ENCODE results near the gene MTERF2.
A peak's percentile ranks its signal among the peaks of the same experiment; 100 is the strongest.

MTERF2 gene

GRCh38 chr12:106994579-106995220 lies 7.8 kb upstream of the MTERF2 start:
- no peak for DNase-seq (ENCODE audit: low read depth in 2 of 2)

GRCh38 chr12:106987846-106988245 lies 900 bp upstream of the MTERF2 start:
- DNase-seq (ENCODE audit: low read depth in 2 of 2), result no peak

- DNase-seq (ENCODE audit: low read depth in 2 of 2), result no peak
Observed at GRCh38 chr12:106986135-106986534, 811 bp downstream of the MTERF2 start.

DNA sequence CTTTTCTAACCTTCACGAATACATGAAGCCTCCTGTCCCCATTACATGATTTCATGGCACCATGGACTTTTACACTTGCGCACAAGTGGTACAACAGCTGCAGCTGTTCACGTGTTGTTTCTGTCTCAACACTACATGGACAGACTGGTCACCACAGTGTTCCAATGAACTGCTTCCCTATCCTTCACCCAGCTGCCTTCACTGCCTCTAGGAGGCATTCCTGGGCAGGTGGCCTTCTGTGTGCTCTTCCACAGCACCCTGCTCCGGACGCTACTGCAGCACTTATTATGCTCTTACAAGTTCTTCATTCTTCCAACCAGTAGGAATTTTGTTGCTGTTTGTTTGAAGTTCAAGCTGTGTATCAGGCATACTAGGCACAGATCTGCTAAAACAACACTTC lies 1.5 kb downstream of the MTERF2 start:
- DNase-seq (ENCODE audit: low read depth in 2 of 2), result no peak

- no peak for DNase-seq (ENCODE audit: low read depth in 2 of 2)
Observed at GRCh38 chr12:106984588-106985137, 2.3 kb downstream of the MTERF2 start.

DNA sequence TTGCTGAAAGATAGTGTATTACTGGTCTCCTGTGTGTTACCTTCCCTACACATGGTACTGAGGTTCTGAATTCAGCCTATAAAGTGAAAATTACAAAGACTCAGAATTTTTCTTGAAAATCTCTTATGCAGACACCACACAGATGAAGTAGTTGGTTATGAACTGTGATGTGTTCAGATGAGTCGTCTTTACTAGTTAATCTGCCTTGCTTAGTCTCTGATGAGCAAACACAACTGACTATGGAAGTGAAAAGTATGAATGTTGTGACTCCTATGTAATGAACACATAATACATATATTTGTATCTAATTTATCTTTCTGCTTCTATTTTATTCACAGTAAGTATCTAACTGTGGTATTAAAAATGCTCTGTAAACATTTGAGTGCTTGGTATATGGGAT lies 4.7 kb downstream of the MTERF2 start:
- no peak for DNase-seq (ENCODE audit: low read depth in 2 of 2)

DNA sequence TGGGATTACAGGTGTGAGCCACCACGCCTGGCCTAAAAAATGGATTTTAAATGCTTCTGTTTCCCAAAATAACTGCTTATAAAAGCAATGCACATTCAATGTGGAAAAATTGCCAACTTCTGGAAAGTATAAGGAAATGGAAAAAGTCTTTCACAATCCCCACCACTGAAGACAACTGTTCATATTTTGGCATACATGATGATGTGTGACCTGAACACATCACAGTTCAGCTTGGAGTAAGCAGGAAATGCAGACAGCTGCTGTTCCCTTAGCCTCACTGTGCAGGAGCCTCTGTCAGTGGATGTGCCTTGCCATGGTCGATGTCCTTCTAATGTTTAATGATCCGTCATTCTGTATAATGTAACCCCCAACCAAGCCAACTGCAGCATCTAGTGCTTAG lies 5.2 kb downstream of the MTERF2 start:
- no peak for DNase-seq (ENCODE audit: low read depth in 2 of 2)

DNA sequence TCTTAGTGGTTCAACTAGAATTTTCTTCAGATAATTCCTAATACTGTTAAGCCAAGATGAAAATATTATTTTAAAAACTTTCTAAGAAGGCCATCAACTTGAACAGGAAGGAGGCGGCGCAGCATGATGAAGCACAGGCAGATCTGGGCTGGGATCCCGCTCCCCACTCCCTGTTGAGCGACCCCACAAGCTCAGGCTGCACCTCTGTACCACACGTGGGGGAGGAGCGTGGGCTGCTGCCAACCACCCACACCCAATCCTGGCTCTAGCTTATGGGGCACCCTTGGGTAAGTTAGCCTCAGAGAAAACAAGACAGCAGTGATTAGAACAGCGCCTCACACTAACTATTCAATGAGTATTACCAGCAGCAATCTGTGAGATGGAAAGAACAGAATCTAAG lies 6.0 kb downstream of the MTERF2 start:
- DNase-seq (ENCODE audit: low read depth in 2 of 2), result no peak

DNA sequence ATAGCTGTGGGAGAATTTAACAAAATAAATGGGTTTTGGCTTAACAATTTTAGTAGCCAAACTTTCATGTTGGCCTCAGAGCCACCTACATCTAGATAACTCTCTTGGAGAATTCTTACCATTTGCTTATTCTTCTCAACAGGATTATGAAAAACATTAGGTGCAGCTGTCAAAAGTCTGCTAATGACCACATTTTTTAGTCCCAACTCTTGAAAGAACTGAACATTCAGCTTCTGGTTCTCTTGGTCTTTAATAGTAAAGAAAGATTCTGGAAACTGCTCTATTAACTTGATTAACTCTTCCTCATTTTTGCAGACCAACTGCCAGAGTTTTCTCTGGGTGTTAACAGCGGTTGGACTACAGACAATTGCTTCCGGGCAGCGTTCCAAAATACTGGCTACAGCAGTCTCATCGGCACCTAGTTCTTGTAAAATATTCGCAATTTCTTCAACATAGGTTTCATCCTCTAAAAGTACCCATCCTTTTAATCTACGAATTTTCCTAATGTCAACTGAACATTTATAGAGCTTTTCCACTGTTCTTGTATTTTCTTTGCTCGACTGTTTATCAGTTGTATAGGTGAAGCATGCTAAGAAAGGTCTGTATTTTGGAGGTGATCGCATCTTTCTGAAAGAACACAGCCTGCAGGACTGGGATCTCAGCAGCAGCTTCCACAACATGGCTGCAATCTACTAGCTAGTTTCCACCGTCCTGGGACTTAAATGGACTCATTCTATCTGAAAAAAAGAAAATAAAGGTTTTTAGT lies 8.7 kb downstream of the MTERF2 start:
- DNase-seq (ENCODE audit: low read depth in 2 of 2), result no peak

GRCh38 chr12:106976668-106977067 lies 10.3 kb downstream of the MTERF2 start:
- DNase-seq (ENCODE audit: low read depth in 2 of 2), result no peak

- no peak for DNase-seq (ENCODE audit: low read depth in 2 of 2)
Observed at GRCh38 chr12:106975993-106976658, 10.8 kb downstream of the MTERF2 start.

DNA sequence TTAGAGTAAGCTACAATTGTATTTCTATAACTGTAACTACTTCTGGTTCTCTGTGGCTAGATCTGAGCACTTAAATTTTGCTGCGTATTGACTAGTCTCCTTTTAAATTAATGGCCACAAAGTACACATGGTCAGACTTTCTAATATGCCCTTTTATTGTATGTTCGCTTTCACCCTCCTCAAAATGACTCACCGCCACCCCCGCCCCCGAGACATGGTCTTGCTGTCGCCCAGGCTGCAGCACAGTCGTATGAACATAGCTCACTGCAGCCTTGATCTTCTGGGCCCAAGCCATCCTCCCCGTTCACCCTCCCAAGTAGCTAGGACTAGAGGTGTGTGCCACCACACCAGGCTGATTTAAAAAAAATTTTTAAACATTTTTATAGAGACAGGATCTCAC lies 11.8 kb downstream of the MTERF2 start:
- no peak for DNase-seq (ENCODE audit: low read depth in 2 of 2)

DNA sequence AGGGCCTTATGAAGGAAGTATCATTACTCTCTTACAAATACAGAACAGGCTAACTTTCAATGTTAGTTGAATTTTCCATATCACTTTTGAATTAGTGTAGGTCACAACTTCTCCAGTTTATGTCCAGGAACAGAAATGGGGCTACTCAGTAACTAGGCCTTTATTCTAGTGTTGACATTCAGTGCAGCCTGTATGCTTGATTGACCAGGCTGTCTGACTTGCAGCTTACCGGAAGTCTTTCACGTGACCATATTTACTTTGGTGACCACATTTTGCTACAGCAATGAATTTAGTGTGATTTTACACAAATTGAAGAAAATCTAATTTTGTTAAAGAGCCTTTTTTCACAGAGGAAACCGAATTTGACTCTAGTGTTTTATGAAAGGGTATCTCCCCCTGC lies 12.4 kb downstream of the MTERF2 start:
- no peak for DNase-seq (ENCODE audit: low read depth in 2 of 2)

GRCh38 chr12:106973545-106973944 lies 13.4 kb downstream of the MTERF2 start:
- no peak for DNase-seq (ENCODE audit: low read depth in 2 of 2)

- no peak for DNase-seq (ENCODE audit: low read depth in 2 of 2)
Observed at GRCh38 chr12:106971065-106971464, 15.9 kb downstream of the MTERF2 start.

DNA sequence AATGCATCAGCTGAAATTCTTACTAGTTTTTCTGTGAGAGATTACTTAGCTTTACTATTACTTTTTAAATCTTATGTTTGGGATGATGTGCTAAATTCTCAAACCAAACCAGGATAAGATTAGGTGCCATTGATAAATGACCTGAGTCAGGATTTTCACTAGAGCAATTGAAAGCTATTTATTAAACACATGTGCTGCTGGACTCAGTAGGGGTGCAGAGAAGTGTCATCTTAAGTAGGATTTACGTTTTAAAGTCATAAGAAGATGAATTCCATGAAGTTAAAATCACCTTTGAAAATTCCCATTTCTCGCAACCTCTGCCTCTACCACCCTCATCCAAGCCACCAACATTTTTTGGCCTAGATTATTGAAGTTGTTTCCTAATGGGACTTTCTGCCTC lies 22.4 kb downstream of the MTERF2 start:
- no peak for DNase-seq (ENCODE audit: low read depth in 2 of 2)

- no peak for DNase-seq (ENCODE audit: low read depth in 2 of 2)
Observed at GRCh38 chr12:106962286-106962685, 24.7 kb downstream of the MTERF2 start.

DNA sequence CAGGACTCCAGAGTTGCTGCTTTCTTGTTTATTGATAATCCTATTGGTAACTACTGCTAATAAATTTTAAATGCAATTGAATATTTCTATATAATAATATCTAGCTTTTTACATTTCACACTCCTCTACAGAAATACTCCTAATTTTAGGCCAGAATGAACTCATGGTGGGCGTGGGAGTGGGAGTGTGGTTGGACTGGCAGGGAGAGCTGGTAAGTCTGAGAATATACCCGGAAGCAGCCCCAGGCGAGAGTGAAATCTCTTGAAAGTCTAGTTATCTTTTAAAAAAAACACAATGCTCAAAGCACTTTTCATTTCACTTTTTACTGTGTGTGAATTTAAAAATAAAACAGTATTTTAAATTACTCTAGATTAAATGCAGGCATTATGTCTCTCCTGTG lies 26.5 kb downstream of the MTERF2 start:
- no peak for DNase-seq (ENCODE audit: low read depth in 2 of 2)

DNA sequence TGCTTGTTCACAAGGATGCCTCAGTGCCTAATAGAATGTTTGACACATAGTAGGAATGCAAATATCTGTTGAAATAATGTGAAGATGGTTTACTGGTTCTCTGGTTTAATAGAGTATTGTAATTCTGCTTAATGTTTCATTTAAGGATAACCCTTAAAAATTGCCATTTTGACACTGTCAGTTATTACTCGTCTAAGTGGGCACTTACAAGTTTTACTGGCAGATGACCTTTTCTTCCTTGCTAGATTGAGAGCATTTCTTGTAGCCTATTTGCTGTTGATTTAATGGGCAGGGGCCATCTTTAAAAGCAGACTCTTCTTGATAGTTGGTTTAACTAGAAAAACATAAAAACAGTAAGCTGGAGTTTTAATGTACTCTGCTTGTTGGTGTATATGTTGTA lies 29.4 kb downstream of the MTERF2 start:
- no peak for DNase-seq (ENCODE audit: low read depth in 2 of 2)

- DNase-seq (ENCODE audit: low read depth in 2 of 2), result peak in 1 of 2 donors; percentile 16
Observed at GRCh38 chr12:106956048-106956578, 30.8 kb downstream of the MTERF2 start.

- DNase-seq (ENCODE audit: low read depth in 2 of 2), result peak; percentile 87 to 88
Observed at GRCh38 chr12:106955377-106956047, 31.4 kb downstream of the MTERF2 start, which contains the start of gene TMEM263. TMEM263 (plus strand) TSS chr12:106955907; CDS start chr12:106967117, 11,210 bp downstream.

Measured in stimulated activated CD8-positive, alpha-beta memory T cell treated with anti-CD3 and anti-CD28 coated beads, Interleukin-7, amount 100 ng/mL, for 1 hour (primary cell).